PC-9 (cell line): Measurements from ENCODE around the gene RNF11. TPM values are rescaled to one million over a fixed set of nuclear protein-coding genes. Genes with fewer than 3 reads are reported as not detected.

Experiments used
- BruUV-seq: library from RNA; stranded (reverse); fragments of 400-500 nt; replicated peaks from 2 replicates; lab custom pipeline; 2021; lab: Mats Ljungman, UMichigan
- CTCF ChIA-PET: fragments of 300-600 bp; sonication (Branson Sonifier 250); formaldehyde crosslinking; loops from one replicate; lab custom pipeline; 2022; ENCODE audit warnings: antibody characterized with exemption; lab: Charles Lee
- POLR2A ChIA-PET: fragments of 300-600 bp; sonication (Branson Sonifier 250); formaldehyde crosslinking; loops from one replicate; lab custom pipeline; 2022; ENCODE audit warnings: antibody characterized with exemption; ENCODE audit not compliant: unreplicated experiment; lab: Charles Lee
- DNase-seq, 2 experiments: peaks; one replicate each; pipeline versions ENCODE4 v3.0.0 to v3.0.0-alpha.2; 2015 to 2022; ENCODE audit warnings: mixed read lengths in 1 of 2
- H2AFZ ChIP-seq: fragments of 200-600 bp; sonication (generic); 2 replicates; pipeline ENCODE4 v1.8.1; 2017; ENCODE audit warnings: antibody characterized with exemption
- H3F3A ChIP-seq: fragments of 200-600 bp; sonication (generic); 2 replicates; pipeline ENCODE4 v1.8.1; 2017; ENCODE audit warnings: antibody characterized with exemption, mild to moderate bottlenecking, low read depth; ENCODE audit not compliant: insufficient read depth
- H3K27ac ChIP-seq: fragments of 200-600 bp; sonication (generic); 2 replicates; pipeline ENCODE4 v1.6.1; 2016; ENCODE audit warnings: mixed run types
- H3K27me3 ChIP-seq: fragments of 200-600 bp; sonication (generic); 2 replicates; pipeline ENCODE4 v1.6.1; 2016; ENCODE audit warnings: low read depth, mixed run types; ENCODE audit not compliant: insufficient read depth
- H3K36me3 ChIP-seq: fragments of 200-600 bp; sonication (generic); 2 replicates; pipeline ENCODE4 v1.6.1; 2016; ENCODE audit warnings: low read depth, mixed run types
- H3K4me1 ChIP-seq: fragments of 200-600 bp; sonication (generic); replicated peaks from 2 replicates; pipeline ENCODE4 v1.6.1; 2016; ENCODE audit warnings: mixed run types; ENCODE audit not compliant: insufficient read depth
- H3K4me2 ChIP-seq: fragments of 200-600 bp; sonication (generic); 2 replicates; pipeline ENCODE4 v1.6.1; 2017; ENCODE audit warnings: mixed run types
- H3K4me3 ChIP-seq: fragments of 200-600 bp; sonication (generic); 2 replicates; pipeline ENCODE4 v1.6.1; 2016; ENCODE audit warnings: mixed run types
- H3K79me2 ChIP-seq: fragments of 200-600 bp; sonication (generic); 2 replicates; pipeline ENCODE4 v1.6.1; 2017; ENCODE audit warnings: low read depth, mixed run types
- H3K9me2 ChIP-seq: fragments of 200-600 bp; sonication (generic); 2 replicates; pipeline ENCODE4 v1.8.1; 2017; ENCODE audit warnings: mild to moderate bottlenecking; ENCODE audit not compliant: insufficient read depth
- H3K9me3 ChIP-seq: fragments of 200-600 bp; sonication (generic); 2 replicates; pipeline ENCODE4 v1.8.1; 2016; ENCODE audit warnings: low read depth; ENCODE audit not compliant: insufficient read depth
- H4K20me1 ChIP-seq: fragments of 200-600 bp; sonication (generic); 2 replicates; pipeline ENCODE4 v1.8.1; 2017; ENCODE audit not compliant: insufficient read depth
- EZH2 ChIP-seq: fragments of 200-600 bp; sonication (generic); IDR thresholded peaks from 2 replicates; pipeline ENCODE4 v1.8.0; 2017; ENCODE audit warnings: antibody characterized with exemption, low read depth
- intact Hi-C: fragments of 100-400 bp; cut with micrococcal nuclease; formaldehyde crosslinking; loops from one replicate; pipeline ENCODE4 v1.10.0; 2022; ENCODE audit not compliant: unreplicated experiment
- total RNA-seq: library from RNA; stranded (reverse); gene quantifications from 2 replicates; pipeline ENCODE4 v1.2.3, GENCODE V29; 2021
- TF ChIP-seq, protein P1 (sequence below): fragments of 200-600 bp; sonication (generic); conservative IDR thresholded peaks from 2 replicates; pipeline ENCODE4 v1.6.1; 2017; ENCODE audit warnings: mixed run types, antibody characterized with exemption, mild to moderate bottlenecking, moderate library complexity

The RNF11 gene
- total RNA-seq, 1 experiment from 2014 or later = 73.2 TPM

DNA sequence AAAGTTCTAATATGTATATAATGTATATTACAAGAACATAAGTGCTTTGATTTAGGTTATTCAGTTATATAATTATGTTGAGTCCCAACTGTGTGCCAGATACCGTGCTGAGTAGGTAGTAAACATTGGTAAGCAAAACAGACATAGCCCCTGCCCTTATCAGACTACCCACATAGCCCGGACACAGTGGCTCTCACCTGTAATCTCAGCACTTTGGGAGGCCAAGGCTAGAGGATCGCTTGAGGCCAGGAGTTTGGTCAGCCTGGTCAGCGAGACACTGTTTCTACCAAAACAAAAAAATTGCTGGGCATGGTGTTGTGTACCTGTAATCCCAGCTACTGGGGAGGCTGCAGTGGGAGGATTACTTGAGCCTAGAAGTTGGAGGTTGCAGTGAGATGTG lies 30.7 kb downstream of the RNF11 start:
- no peak overlapping the region for H3K4me2 ChIP-seq
- peaks cover 28% of the 10 kb centered on the region for H3K4me1 ChIP-seq
- no peak overlapping the region; the same call in 1 of the 2 replicates for H3K27ac ChIP-seq
- no peak for TF ChIP-seq EZH2
- TF ChIP-seq, protein P1, sequence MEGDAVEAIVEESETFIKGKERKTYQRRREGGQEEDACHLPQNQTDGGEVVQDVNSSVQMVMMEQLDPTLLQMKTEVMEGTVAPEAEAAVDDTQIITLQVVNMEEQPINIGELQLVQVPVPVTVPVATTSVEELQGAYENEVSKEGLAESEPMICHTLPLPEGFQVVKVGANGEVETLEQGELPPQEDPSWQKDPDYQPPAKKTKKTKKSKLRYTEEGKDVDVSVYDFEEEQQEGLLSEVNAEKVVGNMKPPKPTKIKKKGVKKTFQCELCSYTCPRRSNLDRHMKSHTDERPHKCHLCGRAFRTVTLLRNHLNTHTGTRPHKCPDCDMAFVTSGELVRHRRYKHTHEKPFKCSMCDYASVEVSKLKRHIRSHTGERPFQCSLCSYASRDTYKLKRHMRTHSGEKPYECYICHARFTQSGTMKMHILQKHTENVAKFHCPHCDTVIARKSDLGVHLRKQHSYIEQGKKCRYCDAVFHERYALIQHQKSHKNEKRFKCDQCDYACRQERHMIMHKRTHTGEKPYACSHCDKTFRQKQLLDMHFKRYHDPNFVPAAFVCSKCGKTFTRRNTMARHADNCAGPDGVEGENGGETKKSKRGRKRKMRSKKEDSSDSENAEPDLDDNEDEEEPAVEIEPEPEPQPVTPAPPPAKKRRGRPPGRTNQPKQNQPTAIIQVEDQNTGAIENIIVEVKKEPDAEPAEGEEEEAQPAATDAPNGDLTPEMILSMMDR = no peak
- H2AFZ ChIP-seq = no peak overlapping the region
- H3K36me3 ChIP-seq = peaks cover 7% of the 10 kb centered on the region; the same call in 1 of the 2 replicates
- POLR2A ChIA-PET = no interaction called here
- H3F3A ChIP-seq = no peaks in the 10 kb centered on the region; the same call in 1 of the 2 replicates
- intact Hi-C loops = no loop called here
- no peak for DNase-seq
- no peaks in the 10 kb centered on the region for H3K27me3 ChIP-seq
- no TSS peak for BruUV-seq
- no peaks in the 10 kb centered on the region for H3K9me2 ChIP-seq
- peaks cover 72% of the 10 kb centered on the region for H3K79me2 ChIP-seq
- no peaks in the 10 kb centered on the region for H3K9me3 ChIP-seq
- CTCF ChIA-PET = interaction anchor here (0.6 kb wide), 2 partner anchors 49 to 76 kb away, joined by 3 read pairs; no protein-coding TSS in a partner anchor
- H3K4me3 ChIP-seq = no peak overlapping the region
- peaks cover 10% of the 10 kb centered on the region; the same call in 1 of the 2 replicates for H4K20me1 ChIP-seq

DNA sequence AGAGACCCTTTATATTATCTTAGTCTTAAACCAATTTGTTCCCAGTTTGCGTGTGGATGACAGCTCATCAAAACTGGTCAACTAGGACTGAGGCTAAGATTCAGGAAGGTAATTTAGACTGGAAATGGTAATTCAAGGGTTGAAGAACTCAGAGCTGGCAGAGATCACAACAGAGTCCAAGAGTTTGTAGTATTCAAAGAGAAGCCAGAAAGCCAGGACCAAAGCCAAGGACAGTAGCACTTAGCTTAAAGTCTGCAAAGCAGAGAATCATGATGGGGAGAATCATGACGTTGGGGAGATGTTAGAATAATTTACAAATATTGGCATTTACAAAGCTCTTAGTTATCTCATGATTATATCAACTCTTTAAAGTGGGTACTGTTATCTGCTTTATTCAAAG lies 32.6 kb downstream of the RNF11 start:
- H3K36me3 ChIP-seq = peaks cover 12% of the 10 kb centered on the region; the same call in 1 of the 2 replicates
- H3K27ac ChIP-seq = no peak overlapping the region
- H3K9me3 ChIP-seq = no peaks in the 10 kb centered on the region
- no peaks in the 10 kb centered on the region; the same call in 1 of the 2 replicates for H3F3A ChIP-seq
- peaks cover 53% of the 10 kb centered on the region for H3K79me2 ChIP-seq
- ChIA-PET CTCF (interaction anchor here (0.6 kb wide), 1 partner anchor 433 kb away, joined by 10 read pairs; no protein-coding TSS in a partner anchor), POLR2A (no interaction called here)
- H2AFZ ChIP-seq = no peak overlapping the region
- peaks cover 24% of the 10 kb centered on the region for H3K4me1 ChIP-seq
- peaks cover 7% of the 10 kb centered on the region; the same call in 1 of the 2 replicates for H4K20me1 ChIP-seq
- H3K4me3 ChIP-seq = no peak overlapping the region
- no peak overlapping the region for H3K4me2 ChIP-seq
- no peaks in the 10 kb centered on the region for H3K9me2 ChIP-seq
- intact Hi-C loops = no loop called here
- DNase-seq = no peak
- TF ChIP-seq EZH2 = no peak
- TF ChIP-seq, protein P1 = no peak
- BruUV-seq = no TSS peak
- H3K27me3 ChIP-seq = no peaks in the 10 kb centered on the region

DNA sequence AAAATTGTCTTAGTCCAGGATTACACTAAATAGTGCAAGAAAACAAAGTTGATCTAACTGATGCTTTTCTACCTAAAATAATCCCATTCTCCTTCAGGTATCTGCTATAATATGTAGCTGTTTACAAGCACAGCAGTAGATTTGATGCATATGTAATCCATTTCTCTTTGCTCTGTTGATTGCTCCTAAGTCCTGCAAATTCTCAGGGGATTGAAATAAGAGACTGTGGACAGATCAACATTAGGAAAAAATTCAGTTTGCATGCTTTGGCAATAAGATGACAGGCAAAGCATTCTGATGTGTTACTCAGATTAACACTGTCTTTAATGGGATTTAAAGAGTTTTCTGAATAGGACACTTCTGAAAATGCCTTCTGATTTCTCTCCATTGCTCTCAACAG lies 34.7 kb downstream of the RNF11 start:
- Histone ChIP-seq H3K79me2 (peaks cover 34% of the 10 kb centered on the region), H3K4me1 (peaks cover 16% of the 10 kb centered on the region), H3K9me2 (no peaks in the 10 kb centered on the region), H3K4me3 (no peak overlapping the region), H3K9me3 (no peaks in the 10 kb centered on the region), H3F3A (no peaks in the 10 kb centered on the region; the same call in 1 of the 2 replicates), H3K27me3 (no peaks in the 10 kb centered on the region), H2AFZ (no peak overlapping the region), H3K36me3 (peaks cover 12% of the 10 kb centered on the region; the same call in 1 of the 2 replicates), H3K27ac (no peak overlapping the region), H4K20me1 (no peaks in the 10 kb centered on the region; the same call in 1 of the 2 replicates), H3K4me2 (no peak overlapping the region)
- DNase-seq = no peak
- intact Hi-C loops = no loop called here
- CTCF ChIA-PET = no interaction called here
- BruUV-seq = no TSS peak
- POLR2A ChIA-PET = no interaction called here
- TF ChIP-seq, protein P1 = no peak
- no peak for TF ChIP-seq EZH2
